WTC11 (cell line): Measurements from ENCODE around the gene RSAD1. TPM values are rescaled to one million over a fixed set of nuclear protein-coding genes. Genes with fewer than 3 reads are reported as not detected.

Experiments
- ATAC-seq: fragments of 200-7000 bp; cut with Tn5 transposase; 2 replicates; pipeline ENCODE4 v1.10.0; 2021; ENCODE audit warnings: mild to moderate bottlenecking, moderate library complexity
- CTCF ChIA-PET: fragments of 300-600 bp; sonication (Branson Sonifier 250); formaldehyde crosslinking; loops from one replicate; lab custom pipeline; 2021; ENCODE audit warnings: antibody characterized with exemption; lab: Charles Lee
- POLR2A ChIA-PET: fragments of 350-600 bp; sonication (Branson Sonifier 250); formaldehyde crosslinking; loops from one replicate; lab custom pipeline; 2021; ENCODE audit warnings: antibody characterized with exemption; lab: Charles Lee
- DNase-seq: peaks from one replicate; pipeline ENCODE4 v3.0.0; 2021; ENCODE audit warnings: low spot score
- H3K27ac Mint-ChIP-seq: 2 replicates; pipeline ENCODE4 v1.8.0; 2021; ENCODE audit warnings: mixed read lengths
- H3K27me3 Mint-ChIP-seq: 2 replicates; pipeline ENCODE4 v1.8.0; 2021; ENCODE audit warnings: low read depth, mild to moderate bottlenecking, moderate library complexity, mixed read lengths
- H3K36me3 Mint-ChIP-seq: 2 replicates; pipeline ENCODE4 v1.8.0; 2021; ENCODE audit warnings: mixed read lengths
- H3K4me1 Mint-ChIP-seq: 2 replicates; pipeline ENCODE4 v1.8.0; 2022; ENCODE audit warnings: mixed read lengths
- H3K4me3 Mint-ChIP-seq: 2 replicates; pipeline ENCODE4 v1.8.0; 2021; ENCODE audit warnings: mild to moderate bottlenecking, moderate library complexity, mixed read lengths
- H3K9me3 Mint-ChIP-seq: 2 replicates; pipeline ENCODE4 v1.8.0; 2021; ENCODE audit warnings: mixed read lengths
- CBFB ChIP-seq: sonication (generic); formaldehyde crosslinking; IDR thresholded peaks from 2 replicates; pipeline ENCODE4 v1.8.1; 2022; ENCODE audit warnings: mild to moderate bottlenecking, low read depth, missing genetic modification reagents
- ETV6 ChIP-seq: sonication (generic); formaldehyde crosslinking; IDR thresholded peaks from 2 replicates; pipeline ENCODE4 v1.8.1; 2022; ENCODE audit warnings: mild to moderate bottlenecking, missing genetic modification reagents
- GABPB1 ChIP-seq: sonication (generic); formaldehyde crosslinking; IDR thresholded peaks from 2 replicates; pipeline ENCODE4 v1.8.1; 2023; ENCODE audit warnings: mild to moderate bottlenecking, missing genetic modification reagents
- MYBL2 ChIP-seq: sonication (generic); formaldehyde crosslinking; IDR thresholded peaks from 2 replicates; pipeline ENCODE4 v1.8.1; 2023; ENCODE audit warnings: mild to moderate bottlenecking, moderate library complexity, missing genetic modification reagents
- RELA ChIP-seq: sonication (generic); formaldehyde crosslinking; IDR thresholded peaks from 2 replicates; pipeline ENCODE4 v1.8.1; 2022; ENCODE audit warnings: missing genetic modification reagents, mild to moderate bottlenecking, borderline replicate concordance
- total RNA-seq: library from RNA; stranded (reverse); gene quantifications from 3 replicates; pipeline ENCODE4 v1.2.3, GENCODE V29; 2021
- TF ChIP-seq, protein P1 (sequence below): fragments of 250-450 bp; sonication (Bioruptor Pico); IDR thresholded peaks from 2 replicates; pipeline ENCODE4 v1.9.0; 2021; ENCODE audit warnings: mild to moderate bottlenecking, borderline replicate concordance
- TF ChIP-seq, protein P2 (sequence below): fragments of 250-450 bp; sonication (Bioruptor Pico); IDR thresholded peaks from 2 replicates; pipeline ENCODE4 v1.9.0; 2021; ENCODE audit warnings: moderate library complexity, mild to moderate bottlenecking, inconsistent platforms, borderline replicate concordance

The RSAD1 gene
- total RNA-seq, 1 experiment from 2014 or later = 35.1 TPM

DNA sequence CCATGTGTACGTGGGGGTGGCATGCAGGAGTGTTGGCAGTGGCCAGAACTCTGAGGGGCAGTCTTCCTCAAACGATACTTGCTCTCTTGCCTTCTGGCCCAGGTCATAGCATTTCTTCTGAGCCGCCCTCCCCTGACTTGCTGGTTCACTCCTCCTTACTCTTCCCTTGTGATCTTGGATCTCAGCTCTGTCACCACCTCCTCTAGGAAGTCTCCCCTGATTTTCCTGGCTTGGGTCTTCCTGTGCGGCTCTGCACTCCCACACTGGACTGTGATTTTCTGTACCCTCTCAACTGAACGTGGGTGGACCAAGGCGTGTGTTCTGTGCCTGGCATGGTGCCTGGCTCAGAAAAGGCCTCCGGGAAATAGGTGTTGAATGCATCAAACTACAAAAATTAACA is 56.7 kb downstream of the RSAD1 start:
- POLR2A ChIA-PET = no interaction called here
- peaks cover 26% of the 10 kb centered on the region for H3K27me3 Mint-ChIP-seq
- H3K27ac Mint-ChIP-seq = no peak overlapping the region
- no peak for ATAC-seq
- CTCF ChIA-PET = no interaction called here
- H3K36me3 Mint-ChIP-seq = peaks cover 13% of the 10 kb centered on the region; the same call in 1 of the 2 replicates
- TF ChIP-seq, protein P1, sequence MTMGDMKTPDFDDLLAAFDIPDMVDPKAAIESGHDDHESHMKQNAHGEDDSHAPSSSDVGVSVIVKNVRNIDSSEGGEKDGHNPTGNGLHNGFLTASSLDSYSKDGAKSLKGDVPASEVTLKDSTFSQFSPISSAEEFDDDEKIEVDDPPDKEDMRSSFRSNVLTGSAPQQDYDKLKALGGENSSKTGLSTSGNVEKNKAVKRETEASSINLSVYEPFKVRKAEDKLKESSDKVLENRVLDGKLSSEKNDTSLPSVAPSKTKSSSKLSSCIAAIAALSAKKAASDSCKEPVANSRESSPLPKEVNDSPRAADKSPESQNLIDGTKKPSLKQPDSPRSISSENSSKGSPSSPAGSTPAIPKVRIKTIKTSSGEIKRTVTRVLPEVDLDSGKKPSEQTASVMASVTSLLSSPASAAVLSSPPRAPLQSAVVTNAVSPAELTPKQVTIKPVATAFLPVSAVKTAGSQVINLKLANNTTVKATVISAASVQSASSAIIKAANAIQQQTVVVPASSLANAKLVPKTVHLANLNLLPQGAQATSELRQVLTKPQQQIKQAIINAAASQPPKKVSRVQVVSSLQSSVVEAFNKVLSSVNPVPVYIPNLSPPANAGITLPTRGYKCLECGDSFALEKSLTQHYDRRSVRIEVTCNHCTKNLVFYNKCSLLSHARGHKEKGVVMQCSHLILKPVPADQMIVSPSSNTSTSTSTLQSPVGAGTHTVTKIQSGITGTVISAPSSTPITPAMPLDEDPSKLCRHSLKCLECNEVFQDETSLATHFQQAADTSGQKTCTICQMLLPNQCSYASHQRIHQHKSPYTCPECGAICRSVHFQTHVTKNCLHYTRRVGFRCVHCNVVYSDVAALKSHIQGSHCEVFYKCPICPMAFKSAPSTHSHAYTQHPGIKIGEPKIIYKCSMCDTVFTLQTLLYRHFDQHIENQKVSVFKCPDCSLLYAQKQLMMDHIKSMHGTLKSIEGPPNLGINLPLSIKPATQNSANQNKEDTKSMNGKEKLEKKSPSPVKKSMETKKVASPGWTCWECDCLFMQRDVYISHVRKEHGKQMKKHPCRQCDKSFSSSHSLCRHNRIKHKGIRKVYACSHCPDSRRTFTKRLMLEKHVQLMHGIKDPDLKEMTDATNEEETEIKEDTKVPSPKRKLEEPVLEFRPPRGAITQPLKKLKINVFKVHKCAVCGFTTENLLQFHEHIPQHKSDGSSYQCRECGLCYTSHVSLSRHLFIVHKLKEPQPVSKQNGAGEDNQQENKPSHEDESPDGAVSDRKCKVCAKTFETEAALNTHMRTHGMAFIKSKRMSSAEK = no peak
- TF ChIP-seq ETV6 (CRISPR knock-in tag) = no peak
- TF ChIP-seq CBFB (CRISPR knock-in tag) = no peak
- TF ChIP-seq, protein P2, sequence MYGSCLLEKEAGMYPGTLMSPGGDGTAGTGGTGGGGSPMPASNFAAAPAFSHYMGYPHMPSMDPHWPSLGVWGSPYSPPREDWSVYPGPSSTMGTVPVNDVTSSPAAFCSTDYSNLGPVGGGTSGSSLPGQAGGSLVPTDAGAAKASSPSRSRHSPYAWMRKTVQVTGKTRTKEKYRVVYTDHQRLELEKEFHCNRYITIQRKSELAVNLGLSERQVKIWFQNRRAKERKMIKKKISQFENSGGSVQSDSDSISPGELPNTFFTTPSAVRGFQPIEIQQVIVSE (CRISPR knock-in tag) = no peak
- TF ChIP-seq RELA (CRISPR knock-in tag) = no peak
- no peak for TF ChIP-seq GABPB1 (CRISPR knock-in tag)
- TF ChIP-seq MYBL2 = no peak
- DNase-seq = no peak
- no peak overlapping the region for H3K4me3 Mint-ChIP-seq
- H3K4me1 Mint-ChIP-seq = peaks cover 50% of the 10 kb centered on the region
- no peaks in the 10 kb centered on the region for H3K9me3 Mint-ChIP-seq

Other genes starting within 250 kb of the RSAD1 start
- 9.8 to 10.4 TPM (median 10.3 TPM) in 3 replicates for gene TMEM92, start 204.4 kb upstream of the RSAD1 start, total RNA-seq
- 35.7 to 39.7 TPM (median 37.9 TPM) in 3 replicates for gene XYLT2, start 132.7 kb upstream of the RSAD1 start, total RNA-seq
- 66.7 to 80.5 TPM (median 69.8 TPM) in 3 replicates for gene MRPL27, start 105.7 kb upstream of the RSAD1 start, total RNA-seq
- 22.8 to 27.1 TPM (median 24.9 TPM) in 3 replicates for gene EME1, start 105.6 kb upstream of the RSAD1 start, total RNA-seq
- gene LRRC59, start 81.3 kb upstream of the RSAD1 start, total RNA-seq = 89.3 to 108 TPM (median 90.4 TPM) in 3 replicates
- 19.1 to 19.9 TPM (median 19.7 TPM) in 3 replicates for gene ACSF2, start 52.6 kb upstream of the RSAD1 start, total RNA-seq
- 0.09 TPM in 2 of 3 replicates, not detected in the other for gene CHAD, start 10.0 kb upstream of the RSAD1 start, total RNA-seq
- gene MYCBPAP, start 29.6 kb downstream of the RSAD1 start, total RNA-seq = 5.7 to 6.9 TPM (median 6.6 TPM) in 3 replicates
- 6.9 to 8.8 TPM (median 8.1 TPM) in 3 replicates for gene EPN3, start 53.9 kb downstream of the RSAD1 start, total RNA-seq
- gene SPATA20, start 68.3 kb downstream of the RSAD1 start, total RNA-seq = 24.6 to 30.6 TPM (median 26.3 TPM) in 3 replicates
- gene CACNA1G, start 81.9 kb downstream of the RSAD1 start, total RNA-seq = 5.4 to 6.7 TPM (median 6.2 TPM) in 3 replicates
- gene ABCC3, start 156.0 kb downstream of the RSAD1 start, total RNA-seq = 0.92 to 2.6 TPM (median 0.99 TPM) in 3 replicates
- 43.3 to 45.3 TPM (median 45.3 TPM) in 3 replicates for gene ANKRD40, start 229.1 kb downstream of the RSAD1 start, total RNA-seq
- gene LUC7L3, start 240.7 kb downstream of the RSAD1 start, total RNA-seq = 182 to 190 TPM (median 186 TPM) in 3 replicates